Thyroid gland (tissue), 4 donors: ENCODE measurements around the gene LSAMP.

Experiments
- POLR2A ChIP-seq, 2 donors: fragments of 450-650 bp; IDR thresholded peaks; one replicate each; pipeline ENCODE4 v1.6.1; 2017; ENCODE audit warnings: antibody characterized with exemption in 2 of 2, mild to moderate bottlenecking in 2 of 2, moderate library complexity in 1 of 2
- TF ChIP-seq, protein P1 (sequence below), 6 experiments: fragments of 200-600 bp in 3 of 6; fragments of 450-650 bp in 3 of 6; sonication (generic) in 3 of 6; IDR thresholded peaks; one replicate each; pipeline ENCODE4 v1.5.1; 2016 to 2019; ENCODE audit warnings: antibody characterized with exemption in 6 of 6, mild to moderate bottlenecking in 2 of 6, inconsistent platforms in 1 of 6, moderate library complexity in 1 of 6

- TF ChIP-seq, protein P1, sequence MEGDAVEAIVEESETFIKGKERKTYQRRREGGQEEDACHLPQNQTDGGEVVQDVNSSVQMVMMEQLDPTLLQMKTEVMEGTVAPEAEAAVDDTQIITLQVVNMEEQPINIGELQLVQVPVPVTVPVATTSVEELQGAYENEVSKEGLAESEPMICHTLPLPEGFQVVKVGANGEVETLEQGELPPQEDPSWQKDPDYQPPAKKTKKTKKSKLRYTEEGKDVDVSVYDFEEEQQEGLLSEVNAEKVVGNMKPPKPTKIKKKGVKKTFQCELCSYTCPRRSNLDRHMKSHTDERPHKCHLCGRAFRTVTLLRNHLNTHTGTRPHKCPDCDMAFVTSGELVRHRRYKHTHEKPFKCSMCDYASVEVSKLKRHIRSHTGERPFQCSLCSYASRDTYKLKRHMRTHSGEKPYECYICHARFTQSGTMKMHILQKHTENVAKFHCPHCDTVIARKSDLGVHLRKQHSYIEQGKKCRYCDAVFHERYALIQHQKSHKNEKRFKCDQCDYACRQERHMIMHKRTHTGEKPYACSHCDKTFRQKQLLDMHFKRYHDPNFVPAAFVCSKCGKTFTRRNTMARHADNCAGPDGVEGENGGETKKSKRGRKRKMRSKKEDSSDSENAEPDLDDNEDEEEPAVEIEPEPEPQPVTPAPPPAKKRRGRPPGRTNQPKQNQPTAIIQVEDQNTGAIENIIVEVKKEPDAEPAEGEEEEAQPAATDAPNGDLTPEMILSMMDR (IDR thresholded peaks at IDR 0.05), result no peak
- TF ChIP-seq POLR2A (IDR thresholded peaks at IDR 0.05), result no peak
Observed at GRCh38 chr3:116124166-116124565, 321.1 kb downstream of the LSAMP start.
